GM18873 (cell line): ENCODE data around the gene POLR3K.
"Not testable (repeated sequence)": the region's sequence is repeated elsewhere in the genome, so short reads cannot be mapped to it uniquely, and the experiment has no call there.

ENCODE experiments used
- ATAC-seq: cut with Tn5 transposase; IDR thresholded peaks from one replicate; pipeline ENCODE4 v1.9.1; 2021; ENCODE audit warnings: mild to moderate bottlenecking, moderate library complexity, moderate number of reproducible peaks; ENCODE audit not compliant: unreplicated experiment, low FRiP score

The POLR3K gene

DNA sequence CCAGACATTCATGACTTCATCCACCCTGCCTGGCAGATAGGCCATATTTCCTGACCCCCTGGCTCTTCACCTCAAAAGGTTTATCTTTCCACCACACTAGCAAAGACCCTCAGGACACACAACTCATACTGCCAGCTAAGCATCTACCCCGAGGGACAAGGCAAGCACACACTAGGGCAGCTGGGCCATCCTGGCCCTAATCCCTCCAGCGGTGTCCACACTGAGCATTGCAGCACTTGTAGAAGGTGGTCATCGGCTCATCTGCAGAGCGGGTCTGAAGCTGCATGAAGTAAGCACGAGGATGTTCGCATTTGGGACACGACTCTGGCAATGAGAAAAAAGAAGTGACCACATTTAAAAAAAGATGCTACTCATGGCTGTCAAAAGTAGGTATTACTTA, 6.2 kb downstream of the POLR3K start:
- ATAC-seq: no peak

DNA sequence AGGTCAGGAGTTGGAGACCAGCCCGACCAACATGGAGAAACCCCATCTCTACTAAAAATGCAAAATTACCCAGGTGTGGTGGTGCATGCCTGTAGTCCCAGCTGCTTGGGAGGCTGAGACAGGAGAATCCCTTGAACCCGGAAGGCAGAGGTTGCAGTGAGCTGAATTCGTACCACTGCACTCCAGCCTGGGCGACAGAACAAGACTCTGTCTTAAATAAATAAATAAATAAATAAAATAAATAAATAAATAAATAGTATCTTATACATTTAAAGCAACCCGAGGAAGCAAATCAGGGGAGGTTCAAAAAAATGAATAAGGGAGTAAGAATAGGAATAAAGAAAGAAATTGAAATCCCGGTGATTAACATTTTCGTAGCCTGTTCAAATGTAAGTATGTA, 6.9 kb downstream of the POLR3K start:
- not testable (repeated sequence) for ATAC-seq

GRCh38 chr16:45454-45853, 8.0 kb downstream of the POLR3K start:
- no peak for ATAC-seq

DNA sequence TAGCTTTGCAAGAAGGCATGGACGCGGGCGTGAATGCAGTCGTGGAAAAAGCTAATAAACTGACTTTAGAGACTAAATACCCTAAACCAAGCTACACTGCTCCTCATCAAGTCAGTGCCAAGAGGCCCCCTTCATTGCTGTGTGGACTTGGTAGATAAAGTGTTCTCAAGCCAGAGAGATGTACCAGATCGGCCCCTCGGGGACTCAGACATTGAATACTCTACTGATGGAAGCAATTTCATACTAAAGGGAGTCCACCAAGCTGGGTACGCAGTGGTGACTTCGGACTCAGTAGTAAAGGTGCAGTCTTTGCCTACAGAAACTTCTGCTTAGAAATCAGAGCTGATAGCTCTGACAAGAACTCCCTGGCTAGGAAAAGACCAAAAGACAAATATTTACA, 8.8 kb downstream of the POLR3K start:
- ATAC-seq: no peak

DNA sequence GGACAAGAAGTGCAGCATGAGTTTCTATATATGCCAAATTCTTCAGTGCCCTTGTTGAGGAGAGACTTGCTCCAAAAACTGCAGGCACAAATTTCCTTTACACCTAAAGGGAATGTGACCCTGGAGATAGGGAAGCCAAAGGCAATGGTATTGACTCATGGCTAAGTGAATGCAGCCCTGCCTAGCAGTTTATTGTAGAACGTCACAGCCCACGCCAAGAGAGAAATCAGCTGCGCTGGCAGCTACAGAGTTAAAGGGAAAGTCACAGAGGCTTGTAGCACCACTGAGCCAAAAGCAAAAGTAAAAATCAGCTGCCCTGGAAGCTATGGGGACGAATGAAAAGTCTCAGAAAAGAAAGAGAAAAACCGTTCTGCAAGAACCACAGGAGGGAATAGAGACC, 10.1 kb downstream of the POLR3K start:
- no peak for ATAC-seq

GRCh38 chr16:42691-43090, 10.7 kb downstream of the POLR3K start:
- ATAC-seq: no peak

DNA sequence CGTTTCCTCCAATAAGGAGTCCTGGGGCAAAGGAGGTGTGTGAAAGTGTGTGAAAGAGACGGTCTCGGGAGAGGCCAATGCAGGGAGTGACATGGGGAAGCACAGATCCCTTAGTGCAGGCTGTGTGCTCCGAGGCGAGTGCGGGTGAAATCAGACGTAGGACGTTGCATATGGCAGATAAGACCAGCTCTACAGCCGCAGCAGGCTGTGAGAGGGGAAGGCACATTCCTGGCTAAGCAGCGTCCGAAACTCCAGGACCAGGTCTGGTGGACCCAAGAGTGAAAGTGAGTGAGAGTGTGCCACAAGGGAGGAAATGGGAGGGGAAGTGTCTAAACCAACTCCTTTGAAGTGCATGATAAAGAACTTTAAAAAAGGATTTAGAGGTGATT, 11.3 kb downstream of the POLR3K start:
- ATAC-seq: no peak

- no peak for ATAC-seq
These were observed 11.9 kb downstream of the POLR3K start for GRCh38 chr16:41439-42068.

DNA sequence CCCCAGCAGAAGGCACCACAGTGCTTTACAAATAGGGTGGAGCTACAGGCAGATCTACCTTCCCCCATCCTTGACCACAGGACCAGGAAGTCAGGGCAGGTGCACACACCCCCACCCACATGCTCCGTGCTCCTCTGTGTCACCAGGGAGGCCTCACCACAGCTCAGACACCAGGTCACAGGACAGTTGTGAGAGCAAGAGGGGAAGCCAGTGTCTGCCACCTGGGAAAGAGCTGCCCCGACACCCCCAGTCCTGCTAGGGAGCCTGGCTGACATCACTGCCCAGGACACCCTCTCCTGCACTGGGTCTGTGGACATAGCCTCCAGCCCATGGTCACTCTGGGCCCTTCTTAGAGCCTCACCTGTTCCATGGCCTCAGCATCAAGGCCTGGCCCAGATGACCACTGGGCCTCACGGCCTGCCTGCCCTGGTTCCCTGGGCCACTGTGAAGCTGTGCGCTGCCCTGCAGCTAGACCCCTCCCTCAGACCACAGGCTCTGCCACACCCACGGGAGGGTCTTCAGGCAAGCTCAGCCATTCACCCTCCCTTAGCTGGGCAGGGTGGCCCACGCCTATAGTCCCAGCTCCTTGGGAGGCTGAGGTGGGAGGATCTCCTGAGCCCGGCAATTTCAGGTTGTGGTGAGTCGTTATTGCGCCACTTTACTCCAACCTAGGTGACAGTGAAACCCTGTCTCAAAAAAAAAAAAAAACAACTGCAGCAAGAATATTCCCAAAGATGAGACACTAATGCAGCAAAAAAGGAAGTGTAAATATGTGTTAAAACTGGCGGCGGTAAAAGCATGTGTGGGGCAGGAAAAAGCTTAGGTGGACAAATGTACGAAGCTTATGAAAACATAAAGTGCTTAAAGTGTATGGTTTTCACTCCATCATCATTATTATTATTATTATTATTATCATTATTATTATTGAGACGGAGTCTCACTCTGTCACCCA, 14.2 kb downstream of the POLR3K start:
- ATAC-seq: no peak

- ATAC-seq: not testable (repeated sequence)
These were observed 15.2 kb downstream of the POLR3K start for GRCh38 chr16:38206-38605.

GRCh38 chr16:37511-37910, 15.9 kb downstream of the POLR3K start:
- ATAC-seq: no peak

GRCh38 chr16:36336-36984, 16.9 kb downstream of the POLR3K start:
- no peak for ATAC-seq

DNA sequence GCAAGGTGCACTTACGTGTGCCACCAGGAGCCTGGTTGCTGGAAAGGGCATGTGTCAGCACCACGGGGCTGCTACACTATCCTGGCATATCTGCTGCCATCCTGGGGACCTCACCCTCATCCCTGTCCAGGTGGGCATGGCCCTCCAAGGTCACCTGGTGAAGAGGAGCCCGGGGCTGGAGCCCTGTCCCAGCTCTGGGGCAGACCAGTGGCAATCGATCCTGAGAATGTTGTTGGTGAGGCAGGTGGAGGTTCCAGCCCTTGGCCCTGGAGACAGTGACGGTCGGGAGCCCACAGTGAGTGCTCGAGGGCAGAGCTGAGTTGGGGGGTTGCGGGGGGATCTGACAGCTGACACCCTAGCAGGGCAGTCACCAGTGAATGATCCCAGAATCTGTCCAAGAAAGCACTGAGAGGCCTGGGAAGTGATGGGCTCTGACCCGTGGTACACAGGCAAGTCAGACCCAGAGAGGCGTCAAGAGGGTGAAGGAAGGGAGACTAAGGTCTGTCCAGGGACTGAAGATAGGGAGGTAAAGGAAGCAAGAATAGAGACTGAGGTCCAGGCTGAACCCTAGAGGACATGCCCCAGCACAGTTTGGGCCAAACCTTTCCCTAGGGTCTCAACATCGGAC, 17.6 kb downstream of the POLR3K start:
- ATAC-seq: no peak

GRCh38 chr16:35011-35677, 18.3 kb downstream of the POLR3K start:
- no peak for ATAC-seq

- no peak for ATAC-seq
These were observed 18.8 kb downstream of the POLR3K start for GRCh38 chr16:34648-34987.

- ATAC-seq: no peak
These were observed 19.3 kb downstream of the POLR3K start for GRCh38 chr16:33877-34647.

- not testable (repeated sequence) for ATAC-seq
These were observed 20.1 kb downstream of the POLR3K start for GRCh38 chr16:33154-33876.

DNA sequence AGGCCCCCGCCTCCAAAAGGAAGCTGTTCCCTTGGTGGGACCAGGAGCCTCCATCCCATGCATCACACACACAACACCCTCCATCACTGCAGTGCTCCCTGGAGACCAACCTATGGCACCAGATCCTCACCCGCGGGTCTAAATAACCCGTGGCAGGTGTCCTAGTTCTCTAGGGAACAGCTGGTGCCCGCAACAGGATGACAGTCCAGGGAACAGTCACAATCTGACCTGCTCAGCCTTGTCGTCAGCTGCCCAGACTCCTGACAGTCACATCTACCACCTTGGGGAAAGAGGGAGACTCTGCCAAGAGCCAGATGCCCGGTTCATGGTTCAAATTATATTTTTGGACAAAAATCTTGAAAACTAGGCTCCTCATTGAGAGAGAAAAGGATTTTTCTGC, 22.8 kb downstream of the POLR3K start:
- ATAC-seq: not testable (repeated sequence)

DNA sequence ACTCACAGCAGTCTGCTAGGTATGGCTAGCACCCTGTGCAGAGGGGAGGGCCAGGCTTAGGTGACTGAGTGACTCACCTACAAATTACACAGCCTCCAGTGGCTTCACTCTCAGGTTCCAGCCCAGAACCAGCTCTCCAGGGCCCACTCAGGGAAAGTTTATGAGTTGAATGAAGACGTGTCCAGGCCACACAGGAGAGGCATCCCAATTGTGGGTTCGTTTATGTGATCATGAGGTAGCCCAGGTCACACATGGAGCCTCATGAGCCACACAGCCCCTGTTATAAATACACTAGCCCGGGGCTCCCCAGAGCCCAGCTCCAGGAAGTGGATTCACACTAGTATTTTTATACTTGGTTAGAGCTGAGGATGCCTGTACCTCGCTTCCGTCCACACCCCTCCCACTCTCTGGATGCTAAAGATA, 27.5 kb downstream of the POLR3K start:
- ATAC-seq: not testable (repeated sequence)
